Measurements from ENCODE around the gene MLLT1.

- TF ChIP-seq ELF4 (IDR thresholded peaks at IDR 0.05) = no peak
- no peak for TF ChIP-seq SP1 (IDR thresholded peaks at IDR 0.05)
- no peak for TF ChIP-seq ZNF384 (IDR thresholded peaks at IDR 0.05)
These were observed 69.7 kb downstream of the MLLT1 start for GRCh38 chr19:6210091-6210490.
